ENCODE measurements around the gene FBLN5. TPM values are rescaled to one million over a fixed set of nuclear protein-coding genes. Genes with fewer than 3 reads are reported as not detected.

The FBLN5 gene
- total and polyA plus RNA-seq, 2 of the 4 experiments (the other 2 are of a cell fraction), result 10.6 to 76.4 TPM

DNA sequence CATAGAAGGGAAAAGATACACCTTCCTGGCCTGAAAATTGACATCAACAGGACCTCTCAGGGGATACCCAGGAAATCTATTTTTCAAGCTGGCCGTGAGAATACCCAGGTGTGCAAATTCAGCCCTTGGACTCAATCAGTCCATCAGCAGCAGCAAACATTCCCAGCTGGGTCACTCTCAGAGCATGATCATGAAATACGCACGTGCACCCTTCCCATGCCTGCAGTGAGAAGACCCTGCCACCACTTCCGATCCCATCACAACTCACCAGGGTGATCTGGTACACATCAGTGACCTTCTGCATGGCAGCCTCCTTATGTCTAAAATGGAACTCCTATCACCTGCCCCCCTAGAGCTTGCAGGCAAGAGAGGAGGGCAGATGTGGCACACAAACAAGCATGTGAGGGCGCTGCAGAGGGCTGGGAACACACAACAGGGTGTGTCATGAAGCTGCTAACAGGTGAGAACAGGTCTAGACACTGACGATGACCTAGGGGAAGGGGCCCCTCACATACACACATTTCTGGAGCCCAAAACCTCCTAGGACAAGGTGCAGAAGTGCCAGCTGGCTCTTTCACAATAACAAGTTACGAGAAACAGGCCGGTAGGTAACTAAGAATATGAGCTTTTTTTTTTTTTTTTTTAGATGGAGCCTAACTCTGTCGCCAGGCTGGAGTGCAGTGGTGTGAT, 42.4 kb downstream of the FBLN5 start:
- Histone ChIP-seq H4K8ac (ENCODE audit: low read depth in 2 of 2, low read length in 2 of 2) (no peak overlapping the region), H3K9me3 (ENCODE audit: control insufficient read depth, insufficient read depth, low read length) (no peaks in the 10 kb centered on the region; the same call in 1 of the 2 replicates), H2BK20ac (ENCODE audit: low read depth, low read length) (no peak overlapping the region), H2AK9ac (replicated peaks; ENCODE audit: low read depth, low read length, poor library complexity) (no peak overlapping the region), H3K9ac (ENCODE audit: low read depth, low read length) (no peak overlapping the region), H3K79me1 (ENCODE audit: low read depth in 1 of 2, low read length in 2 of 2) (peaks cover 10 to 43% of the 10 kb centered on the region in 2 experiments), H4K5ac (ENCODE audit: low read depth, low read length) (no peak overlapping the region), H3K23ac (ENCODE audit: low read depth, low read length) (no peak overlapping the region), H3K4me3 (ENCODE audit: insufficient read depth, low read depth, low read length) (no peak overlapping the region), H2BK120ac (ENCODE audit: low read depth, low read length) (no peak overlapping the region), H3K18ac (ENCODE audit: low read depth, low read length) (no peak overlapping the region), H3K4me1 (ENCODE audit: control insufficient read depth, insufficient read depth, low read length) (peaks cover 1% of the 10 kb centered on the region; the same call in 1 of the 2 replicates), H3K9me1 (ENCODE audit: insufficient read depth, low read length) (peaks cover 16% of the 10 kb centered on the region; the same call in 1 of the 2 replicates), H3K4ac (ENCODE audit: low read depth, low read length) (no peak overlapping the region), H2AK5ac (ENCODE audit: low read depth, low read length) (no peak overlapping the region), H3K14ac (replicated peaks; ENCODE audit: low read depth, low read length) (no peak overlapping the region), H3K27ac (ENCODE audit: insufficient read depth, low read length) (no peak overlapping the region), H2AFZ (replicated peaks; ENCODE audit: low read length, poor library complexity) (no peak overlapping the region), H2BK15ac (ENCODE audit: low read depth, low read length) (no peak overlapping the region), H2BK5ac (ENCODE audit: low read depth, low read length, poor library complexity, severe bottlenecking) (no peak overlapping the region), H4K20me1 (ENCODE audit: insufficient read depth, low read length) (peaks cover 26% of the 10 kb centered on the region; the same call in 1 of the 2 replicates), H3K56ac (ENCODE audit: extremely low read depth, insufficient read depth, low read length) (no peak overlapping the region), H3K36me3 (ENCODE audit: control insufficient read depth, insufficient read depth, low read length) (peaks cover 9% of the 10 kb centered on the region; the same call in 1 of the 2 replicates), H4K91ac (ENCODE audit: insufficient read depth, low read depth, low read length) (no peak overlapping the region), H3K4me2 (ENCODE audit: low read depth, low read length) (no peak overlapping the region), H3K27me3 (ENCODE audit: control insufficient read depth, insufficient read depth, low read length) (no peaks in the 10 kb centered on the region)
- CTCF ChIA-PET, result interaction anchor here (1.0 kb wide), 1 partner anchor 45 kb away, joined by 4 read pairs; no protein-coding TSS in a partner anchor
- POLR2A ChIA-PET (ENCODE audit: unreplicated experiment), result interaction anchor here (0.5 kb wide), 1 partner anchor 13 kb away, joined by 23 read pairs; no protein-coding TSS in a partner anchor
- BruUV-seq (replicated peaks), result no TSS peak
- intact Hi-C loops (cut with micrococcal nuclease) (no loop called here), in situ Hi-C loops (cut with MboI; ENCODE audit: low sequenced_read_pairs) (no loop called here), dilution Hi-C loops (cut with HindIII; ENCODE audit: low sequenced_read_pairs, unreplicated experiment) (no loop called here)
- 80% methylated on average over 1 of the region's 9 CpGs; no CpG with 5 or more reads in 1 of the 2 experiments for WGBS, 2 experiments (ENCODE audit: extremely low coverage in 2 of 2, insufficient read length in 1 of 2)
- DNase-seq, result no peak
- ATAC-seq (ENCODE audit: low read depth), result no peak
- TF ChIP-seq NFE2L2 (IDR thresholded peaks at IDR 0.05; ENCODE audit: low read depth, low read length), result no peak
- TF ChIP-seq FOS (IDR thresholded peaks at IDR 0.05; ENCODE audit: low read depth, low read length), result no peak
- no peak for TF ChIP-seq CHD1 (IDR thresholded peaks at IDR 0.05; ENCODE audit: low read depth, low read length)
- TF ChIP-seq BHLHE40 (IDR thresholded peaks at IDR 0.05; ENCODE audit: low read depth, low read length), result no peak
- TF ChIP-seq RFX5 (IDR thresholded peaks at IDR 0.05; ENCODE audit: low read depth, low read length), result no peak
- no peak for TF ChIP-seq MXI1 (IDR thresholded peaks at IDR 0.05; ENCODE audit: borderline replicate concordance, low read depth, low read length)
- TF ChIP-seq, protein P1, sequence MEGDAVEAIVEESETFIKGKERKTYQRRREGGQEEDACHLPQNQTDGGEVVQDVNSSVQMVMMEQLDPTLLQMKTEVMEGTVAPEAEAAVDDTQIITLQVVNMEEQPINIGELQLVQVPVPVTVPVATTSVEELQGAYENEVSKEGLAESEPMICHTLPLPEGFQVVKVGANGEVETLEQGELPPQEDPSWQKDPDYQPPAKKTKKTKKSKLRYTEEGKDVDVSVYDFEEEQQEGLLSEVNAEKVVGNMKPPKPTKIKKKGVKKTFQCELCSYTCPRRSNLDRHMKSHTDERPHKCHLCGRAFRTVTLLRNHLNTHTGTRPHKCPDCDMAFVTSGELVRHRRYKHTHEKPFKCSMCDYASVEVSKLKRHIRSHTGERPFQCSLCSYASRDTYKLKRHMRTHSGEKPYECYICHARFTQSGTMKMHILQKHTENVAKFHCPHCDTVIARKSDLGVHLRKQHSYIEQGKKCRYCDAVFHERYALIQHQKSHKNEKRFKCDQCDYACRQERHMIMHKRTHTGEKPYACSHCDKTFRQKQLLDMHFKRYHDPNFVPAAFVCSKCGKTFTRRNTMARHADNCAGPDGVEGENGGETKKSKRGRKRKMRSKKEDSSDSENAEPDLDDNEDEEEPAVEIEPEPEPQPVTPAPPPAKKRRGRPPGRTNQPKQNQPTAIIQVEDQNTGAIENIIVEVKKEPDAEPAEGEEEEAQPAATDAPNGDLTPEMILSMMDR (conservative IDR thresholded peaks at IDR 0.05; ENCODE audit: low read depth, low read length), result no peak
- no peak for TF ChIP-seq MAZ (IDR thresholded peaks at IDR 0.05; ENCODE audit: borderline replicate concordance, low read depth, low read length)
- no peak for TF ChIP-seq POLR2A (IDR thresholded peaks at IDR 0.05; ENCODE audit: low read depth, low read length)
- no peak for TF ChIP-seq RAD21 (IDR thresholded peaks at IDR 0.05; ENCODE audit: low read length)
- no peak for TF ChIP-seq CEBPB (IDR thresholded peaks at IDR 0.05; ENCODE audit: low read depth, low read length)
- no peak for TF ChIP-seq MAFK (IDR thresholded peaks at IDR 0.05; ENCODE audit: low read depth, low read length)
- TF ChIP-seq USF2 (IDR thresholded peaks at IDR 0.05; ENCODE audit: low read depth, low read length), result no peak
- TF ChIP-seq, protein P2, sequence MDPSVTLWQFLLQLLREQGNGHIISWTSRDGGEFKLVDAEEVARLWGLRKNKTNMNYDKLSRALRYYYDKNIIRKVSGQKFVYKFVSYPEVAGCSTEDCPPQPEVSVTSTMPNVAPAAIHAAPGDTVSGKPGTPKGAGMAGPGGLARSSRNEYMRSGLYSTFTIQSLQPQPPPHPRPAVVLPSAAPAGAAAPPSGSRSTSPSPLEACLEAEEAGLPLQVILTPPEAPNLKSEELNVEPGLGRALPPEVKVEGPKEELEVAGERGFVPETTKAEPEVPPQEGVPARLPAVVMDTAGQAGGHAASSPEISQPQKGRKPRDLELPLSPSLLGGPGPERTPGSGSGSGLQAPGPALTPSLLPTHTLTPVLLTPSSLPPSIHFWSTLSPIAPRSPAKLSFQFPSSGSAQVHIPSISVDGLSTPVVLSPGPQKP (IDR thresholded peaks at IDR 0.05; ENCODE audit: borderline replicate concordance, low read depth, low read length), result no peak
- no peak for TF ChIP-seq RCOR1 (IDR thresholded peaks at IDR 0.05; ENCODE audit: insufficient replicate concordance, low read length)

Data from IMR-90 (cell line).